ENCODE data around the gene C1QTNF1. TPM values are rescaled to one million over a fixed set of nuclear protein-coding genes. Genes with fewer than 3 reads are reported as not detected.

Gene C1QTNF1
- total RNA-seq, 1 experiment from 2014 or later, result 42.5 TPM

DNA sequence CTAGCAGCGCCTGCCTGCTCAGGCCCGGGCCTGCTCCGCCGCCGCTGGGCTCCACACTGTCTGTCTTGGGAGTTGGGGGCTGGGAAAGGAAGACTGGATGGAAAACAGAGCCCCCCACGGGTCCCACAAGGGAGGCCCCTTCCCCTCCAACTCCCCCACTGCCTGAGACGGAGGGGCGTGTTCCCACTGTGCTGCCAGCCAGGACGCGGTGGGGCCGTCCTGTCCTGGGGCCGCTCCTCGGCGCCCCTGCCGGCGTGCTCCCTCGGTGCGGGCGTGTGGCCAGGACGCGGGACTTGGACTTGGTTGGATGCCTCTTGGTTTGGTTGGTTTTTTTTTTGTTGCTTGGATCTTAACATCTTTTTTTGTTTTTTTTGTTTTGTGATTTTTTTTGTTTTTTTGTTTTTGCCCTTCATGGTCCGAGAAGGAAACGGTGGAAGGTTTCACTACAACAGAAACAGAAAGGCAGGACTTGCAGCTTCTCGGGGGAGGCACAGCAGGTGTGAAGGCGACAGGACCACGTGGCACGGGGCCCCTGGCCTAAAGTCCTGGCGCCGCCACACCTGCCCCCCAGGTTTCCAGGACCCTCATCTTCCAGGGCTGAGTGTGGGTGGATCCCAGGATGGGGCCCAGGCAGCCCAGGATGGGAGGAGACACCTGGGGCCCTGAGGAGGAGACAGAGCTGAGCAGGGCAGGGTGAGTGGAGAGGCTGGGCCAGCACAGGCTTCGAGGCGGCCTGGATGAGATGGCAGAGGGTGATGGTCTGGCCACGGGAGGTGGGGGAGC, 66.7 kb downstream of the C1QTNF1 start:
- DNase-seq (ENCODE audit: low read depth), result peak; percentile 46

DNA sequence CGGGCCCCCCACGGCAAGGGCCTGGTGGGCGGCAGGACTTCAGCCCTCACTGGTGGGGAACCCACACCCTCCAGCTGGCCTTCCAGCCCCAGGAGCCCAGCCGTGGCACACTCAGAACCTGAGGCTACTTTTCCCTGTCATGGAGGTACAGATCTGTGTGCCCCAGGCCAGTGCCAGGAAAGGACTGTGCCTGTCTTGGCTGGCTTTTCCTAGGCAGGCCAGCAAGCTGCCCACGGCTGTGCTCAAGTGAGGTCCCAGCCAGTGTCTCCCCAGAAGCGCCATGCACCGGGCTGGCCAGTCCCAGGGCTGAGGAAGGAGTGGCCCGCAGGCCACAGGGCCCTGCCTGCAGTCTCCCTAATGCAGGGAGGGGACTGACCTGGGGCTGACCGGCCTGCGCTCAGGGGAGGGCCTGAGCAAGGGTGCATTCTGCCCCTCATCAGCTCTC, 67.3 kb downstream of the C1QTNF1 start:
- DNase-seq (ENCODE audit: low read depth), result no peak

DNA sequence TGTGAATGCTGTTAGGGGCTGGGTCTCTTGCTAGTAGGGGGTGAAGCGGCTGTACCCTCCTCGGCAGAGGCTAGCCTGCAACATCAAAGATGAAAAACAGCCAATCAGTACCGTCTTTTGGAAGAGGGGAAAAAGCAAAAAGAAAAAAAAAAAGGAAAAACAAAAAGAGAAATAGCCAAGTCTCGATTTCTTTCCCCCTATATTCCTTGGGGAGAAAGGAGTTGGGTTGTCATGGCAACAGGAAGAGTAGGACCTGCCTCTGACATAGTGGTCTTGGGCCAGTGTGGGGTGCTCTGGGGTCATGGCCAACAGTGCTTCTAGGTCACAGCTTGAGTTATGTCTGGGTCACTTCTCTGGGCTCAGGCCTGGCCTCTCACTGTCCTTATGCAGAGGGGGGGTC, 68.6 kb downstream of the C1QTNF1 start:
- no peak for DNase-seq (ENCODE audit: low read depth)

DNA sequence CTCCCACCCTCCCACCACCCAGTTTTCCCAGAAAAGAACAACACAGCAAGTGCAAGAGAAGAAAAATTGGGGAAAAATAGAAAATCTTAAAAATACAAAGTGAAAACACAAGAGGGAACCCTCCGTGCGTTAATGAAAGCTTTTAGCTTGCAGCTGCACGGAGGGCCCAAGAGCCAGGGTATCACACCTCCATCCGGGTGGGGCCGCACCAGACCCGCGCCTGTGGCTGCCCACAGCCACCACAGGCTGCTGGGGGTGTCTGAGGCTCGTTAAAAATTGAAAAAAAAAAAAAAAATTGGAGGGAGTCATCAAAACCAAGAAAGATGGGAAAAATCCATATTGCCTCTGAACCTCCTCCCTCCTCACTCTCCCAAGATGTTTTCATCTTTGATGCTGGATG, 69.3 kb downstream of the C1QTNF1 start:
- no peak for DNase-seq (ENCODE audit: low read depth)

DNA sequence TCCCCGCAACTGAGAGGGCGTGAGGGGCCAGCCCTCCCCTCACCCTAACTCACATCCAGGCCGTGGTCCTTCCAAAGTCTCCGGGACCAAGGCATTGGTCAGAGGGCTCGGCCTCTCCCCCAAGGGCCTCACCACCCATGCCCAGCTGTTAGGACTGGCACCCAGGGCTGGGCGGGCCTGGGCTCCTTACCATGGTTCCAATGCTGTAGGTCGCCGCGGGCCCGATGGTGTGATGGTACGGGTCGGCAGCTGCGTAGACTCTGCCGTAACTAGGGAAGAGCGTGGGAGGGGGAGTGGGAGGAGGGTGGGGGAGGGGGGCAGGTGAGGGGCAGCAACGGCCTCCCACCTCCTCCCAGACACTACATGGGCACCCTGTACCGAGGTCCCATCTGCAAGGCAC, 70.3 kb downstream of the C1QTNF1 start:
- DNase-seq (ENCODE audit: low read depth), result no peak

DNA sequence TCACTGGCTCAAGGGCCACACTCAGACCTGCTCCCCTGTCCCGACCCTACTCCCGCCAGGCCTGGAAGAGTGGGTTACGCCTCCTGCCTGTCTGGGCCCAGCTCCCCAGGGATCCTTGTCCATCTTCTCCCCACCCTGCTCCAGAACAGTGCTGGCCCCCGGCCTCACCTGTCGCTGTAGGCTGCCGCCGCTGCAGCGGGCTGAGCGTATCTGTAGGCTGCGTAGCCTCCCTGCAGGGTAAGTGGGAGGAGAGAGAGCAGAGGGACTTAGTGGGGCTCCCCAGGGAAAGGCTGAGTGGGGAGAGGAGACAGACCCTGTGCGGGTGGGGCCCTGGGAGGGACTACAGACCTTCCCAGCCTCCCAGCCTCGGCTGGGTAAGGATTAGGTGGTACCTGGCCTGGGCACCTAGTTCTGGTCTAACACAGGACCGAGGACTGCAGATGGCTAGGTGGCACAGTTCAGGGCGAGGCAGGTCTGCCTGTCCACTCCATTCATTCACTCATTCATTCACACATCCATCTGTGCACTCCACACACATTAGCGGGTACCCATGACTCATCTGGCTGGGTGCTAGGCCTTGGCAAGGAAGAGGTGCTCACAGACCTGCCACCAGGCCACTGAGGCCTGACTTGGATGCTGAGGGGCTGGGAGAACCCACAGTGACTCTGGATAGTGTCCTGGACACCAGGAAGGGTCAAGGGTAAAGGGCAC, 71.5 kb downstream of the C1QTNF1 start:
- peak; percentile 46 for DNase-seq (ENCODE audit: low read depth)

DNA sequence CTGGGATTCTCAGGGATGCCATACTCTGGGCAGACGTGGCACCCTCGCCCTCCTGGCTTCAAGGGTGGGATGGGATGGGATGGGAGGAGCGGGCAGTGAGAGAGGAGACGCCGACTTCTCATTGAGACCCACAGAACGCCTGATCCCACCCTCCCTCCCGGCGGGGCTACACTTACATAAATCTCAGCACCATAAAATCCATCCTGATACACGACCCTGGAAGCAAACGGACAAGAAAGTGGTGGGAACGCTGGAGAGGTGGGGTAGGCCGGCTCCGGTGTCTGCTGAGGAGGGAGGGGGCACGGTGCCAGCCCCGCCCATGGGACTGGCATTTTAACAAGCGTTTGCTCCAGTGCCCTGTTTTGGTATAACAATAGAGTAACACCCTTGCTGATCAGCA, 72.5 kb downstream of the C1QTNF1 start:
- no peak for DNase-seq (ENCODE audit: low read depth)

DNA sequence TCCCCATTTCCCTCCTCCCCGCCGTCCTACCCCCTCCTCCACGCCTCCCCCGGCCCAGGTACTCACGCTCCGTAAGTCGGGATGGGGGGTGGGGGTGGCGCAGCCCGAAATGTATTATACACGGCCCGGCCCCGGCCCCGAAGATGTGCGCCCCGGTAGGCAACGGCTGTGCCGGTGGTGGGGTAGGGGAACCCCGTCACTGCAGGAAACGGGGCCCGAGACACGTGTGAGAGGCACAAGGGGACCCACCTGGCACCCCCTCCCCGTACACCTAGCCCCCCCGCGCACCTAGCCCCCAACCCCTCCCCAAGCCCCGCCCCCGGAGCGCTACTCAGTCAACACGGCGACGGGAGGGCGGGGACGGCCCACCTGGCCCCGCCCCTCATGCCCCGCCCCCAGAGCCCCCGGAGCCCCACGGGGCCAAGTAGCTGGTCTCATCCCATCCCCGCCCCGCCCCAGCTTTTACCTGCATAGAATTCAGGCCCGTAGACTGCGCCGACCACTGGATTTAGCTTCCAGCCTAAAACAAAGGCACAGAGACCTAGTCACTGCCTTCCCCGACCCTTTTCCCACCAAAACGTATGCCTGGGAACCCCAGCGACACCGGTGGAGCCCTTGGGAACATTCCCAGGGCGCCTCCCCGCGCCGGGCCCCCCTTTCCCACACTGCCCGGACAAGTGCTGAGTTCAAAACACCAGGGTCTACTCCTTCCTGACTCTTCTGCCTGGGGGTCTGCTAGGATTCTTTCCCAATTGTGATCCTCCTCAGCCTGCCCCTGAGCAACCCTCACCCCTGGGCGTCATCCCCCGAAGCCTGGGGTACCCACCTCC, 73.5 kb downstream of the C1QTNF1 start:
- DNase-seq (ENCODE audit: low read depth), result no peak

DNA sequence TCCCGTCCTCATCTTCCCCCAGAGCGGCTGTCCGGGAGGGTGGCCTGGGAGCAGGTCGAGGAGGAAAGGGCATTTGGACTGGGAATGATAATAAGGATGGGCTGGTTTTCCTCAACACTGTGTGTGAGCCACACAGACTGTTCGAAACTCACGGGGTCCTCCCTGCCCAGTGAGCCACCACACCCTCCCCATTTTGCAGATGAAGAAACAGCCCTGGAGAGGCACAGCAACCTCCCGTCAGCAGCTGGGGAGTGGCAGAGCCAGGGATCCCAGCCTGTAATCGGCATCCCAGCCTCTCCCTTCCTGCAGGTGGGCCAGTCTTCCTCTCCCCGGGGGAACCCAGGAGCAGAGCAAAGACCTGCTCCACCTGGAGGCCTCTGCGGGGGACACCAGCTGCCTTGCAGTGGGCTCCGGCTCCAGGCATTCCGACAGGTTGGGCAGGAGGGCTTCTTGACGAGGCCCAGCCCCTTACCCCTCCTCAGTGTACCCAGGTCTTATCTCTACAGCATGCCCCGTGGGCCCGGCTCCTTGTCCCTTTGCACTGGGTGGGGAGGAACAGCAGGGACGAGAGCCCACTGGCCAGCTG, 74.4 kb downstream of the C1QTNF1 start:
- DNase-seq (ENCODE audit: low read depth), result no peak

Other genes with a start within 250 kb of the C1QTNF1 start
- gene CYTH1, start 241.9 kb upstream of the C1QTNF1 start, total RNA-seq (2014; rRNA removed; shearing (Covaris generic)), result 85.9 and 91.4 TPM in 2 replicates
- gene USP36, start 183.4 kb upstream of the C1QTNF1 start, total RNA-seq (2014; rRNA removed; shearing (Covaris generic)), result 11.4 and 21.3 TPM in 2 replicates
- 1.0 TPM in 1 of 2 replicates, not detected in the other for gene CEP295NL, start 121.0 kb upstream of the C1QTNF1 start, total RNA-seq (2014; rRNA removed; shearing (Covaris generic))
- 47.2 and 53.1 TPM in 2 replicates for gene TIMP2, start 98.8 kb upstream of the C1QTNF1 start, total RNA-seq (2014; rRNA removed; shearing (Covaris generic))
- gene LGALS3BP, start 44.2 kb upstream of the C1QTNF1 start, total RNA-seq (2014; rRNA removed; shearing (Covaris generic)), result 288 and 314 TPM in 2 replicates
- 62.9 and 81.9 TPM in 2 replicates for gene CANT1, start 14.4 kb upstream of the C1QTNF1 start, total RNA-seq (2014; rRNA removed; shearing (Covaris generic))
- 6.3 and 7.7 TPM in 2 replicates for gene ENGASE, start 50.7 kb downstream of the C1QTNF1 start, total RNA-seq (2014; rRNA removed; shearing (Covaris generic))

Measured in Daoy (cell line).